GM03348 (cell line): ENCODE results near the gene SPTB.

Experiments used
- DNase-seq: peaks from one replicate; pipeline ENCODE4 v3.0.0; 2012; ENCODE audit warnings: low spot score

SPTB gene

DNA sequence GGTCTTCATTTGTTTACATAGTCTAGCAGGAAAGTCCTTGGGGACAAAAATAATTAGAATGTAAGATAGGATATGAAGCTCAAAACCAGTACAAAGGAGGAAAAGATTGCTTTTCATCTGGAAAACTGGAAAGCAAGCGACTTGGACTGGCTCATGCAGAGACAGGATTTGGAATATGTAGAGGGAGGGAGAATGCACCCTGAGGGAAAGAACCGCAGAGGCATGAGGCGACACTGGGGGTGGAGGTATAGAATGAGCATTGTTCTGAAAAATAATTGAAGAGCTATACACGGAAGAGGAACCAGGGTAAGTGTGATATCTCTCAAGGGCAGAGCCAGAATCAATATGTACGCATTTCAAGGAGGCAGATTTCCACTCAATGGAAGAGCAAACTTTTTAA is 90.0 kb downstream of the SPTB start:
- no peak for DNase-seq

DNA sequence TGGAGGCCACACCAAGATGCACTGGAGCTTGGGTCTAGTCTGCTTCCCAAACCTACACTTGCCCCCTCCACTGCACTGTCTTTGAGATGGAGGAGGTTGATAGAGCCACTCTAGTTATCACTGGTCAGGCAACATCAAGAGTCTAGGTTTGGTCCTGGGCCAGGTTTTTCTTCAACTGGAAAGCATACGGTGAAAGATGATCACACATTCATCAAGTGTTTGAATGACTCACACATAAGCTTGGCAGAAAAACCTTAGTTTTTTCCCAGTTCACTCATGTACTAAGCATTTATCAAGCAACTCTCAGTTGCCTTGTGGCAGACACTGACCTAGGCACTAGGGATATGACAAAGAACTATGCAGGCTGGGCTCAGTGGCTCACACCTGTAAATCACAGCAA is 91.0 kb downstream of the SPTB start:
- peak; percentile 81 for DNase-seq

DNA sequence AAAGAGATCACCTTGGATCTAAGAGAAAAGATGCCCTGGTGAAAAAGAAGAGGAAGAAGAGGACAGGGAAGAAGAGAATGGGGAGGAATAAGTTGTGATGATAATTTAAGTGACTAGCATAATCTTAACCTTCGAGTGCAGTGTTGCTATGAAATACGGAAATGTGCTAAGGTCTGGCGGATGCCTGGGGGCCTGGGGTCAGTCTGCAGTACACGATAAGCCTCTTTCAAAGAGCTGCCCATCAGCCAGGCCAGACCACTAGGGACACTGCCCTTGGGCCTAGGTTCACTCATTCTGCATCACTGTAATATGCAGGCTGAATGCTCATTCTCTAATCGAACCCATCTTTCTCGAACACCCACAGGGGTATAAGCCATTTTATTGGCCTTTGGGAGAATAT is 92.1 kb downstream of the SPTB start:
- no peak for DNase-seq

DNA sequence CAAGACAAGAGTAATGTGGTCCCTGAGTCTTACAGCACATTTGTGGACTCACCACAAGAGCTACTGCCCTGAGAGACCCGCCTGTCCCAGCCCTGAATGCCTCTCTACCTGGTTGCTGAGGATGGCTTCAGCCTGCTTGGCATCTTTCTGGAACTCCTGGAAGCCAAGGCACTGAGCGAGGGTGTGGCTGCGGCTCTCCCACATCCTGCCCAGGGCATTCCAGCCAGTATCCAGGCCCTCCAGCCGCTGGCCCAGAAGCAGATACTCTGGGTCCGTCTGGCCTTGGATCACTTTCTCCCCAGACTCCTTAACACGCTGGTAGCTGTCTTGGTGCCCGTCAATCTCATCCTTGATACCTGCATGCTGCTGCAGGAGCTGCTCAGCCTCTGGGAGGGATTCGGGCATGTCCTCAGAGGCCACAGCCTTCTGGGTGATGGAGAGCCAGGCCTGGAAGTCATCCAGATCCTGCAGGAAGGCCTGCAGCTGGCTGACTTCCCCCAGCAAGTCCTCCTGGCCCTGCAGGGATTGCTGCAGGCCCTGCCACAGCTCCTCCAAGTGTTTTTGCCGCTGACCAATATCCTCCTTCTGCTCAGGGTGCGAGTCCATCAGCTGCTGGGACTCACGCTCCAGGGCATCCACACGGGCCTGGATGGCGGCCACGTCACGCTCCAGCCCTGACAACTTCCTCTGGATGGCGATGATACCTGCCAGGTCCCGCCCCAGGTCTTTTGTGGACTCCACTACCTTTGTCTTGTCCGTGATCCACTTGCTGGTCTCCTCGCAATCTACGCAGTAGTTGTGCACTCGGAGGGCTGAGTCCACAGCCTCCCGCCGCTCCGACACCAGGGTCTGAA is 93.2 kb downstream of the SPTB start:
- DNase-seq: peak; percentile 51

DNA sequence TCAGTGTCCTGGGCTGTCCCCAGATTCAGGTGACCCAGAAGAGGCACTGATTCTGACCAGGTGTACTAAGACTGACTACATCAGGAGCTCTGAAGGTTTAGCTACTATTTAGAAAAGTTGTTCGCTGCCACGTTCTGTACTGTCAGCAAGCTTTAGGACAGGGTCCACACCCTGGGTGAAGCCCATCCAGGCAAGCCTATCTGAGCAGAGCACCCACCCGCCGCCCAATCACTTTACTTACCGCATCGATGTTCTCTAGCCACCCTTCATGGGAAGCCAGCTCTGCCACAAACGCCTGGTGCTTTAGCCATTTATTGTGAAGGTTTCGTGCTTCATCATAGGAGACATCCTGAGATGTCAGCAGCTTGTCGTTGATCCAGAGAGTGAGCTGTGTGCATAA is 95.7 kb downstream of the SPTB start:
- DNase-seq: no peak

DNA sequence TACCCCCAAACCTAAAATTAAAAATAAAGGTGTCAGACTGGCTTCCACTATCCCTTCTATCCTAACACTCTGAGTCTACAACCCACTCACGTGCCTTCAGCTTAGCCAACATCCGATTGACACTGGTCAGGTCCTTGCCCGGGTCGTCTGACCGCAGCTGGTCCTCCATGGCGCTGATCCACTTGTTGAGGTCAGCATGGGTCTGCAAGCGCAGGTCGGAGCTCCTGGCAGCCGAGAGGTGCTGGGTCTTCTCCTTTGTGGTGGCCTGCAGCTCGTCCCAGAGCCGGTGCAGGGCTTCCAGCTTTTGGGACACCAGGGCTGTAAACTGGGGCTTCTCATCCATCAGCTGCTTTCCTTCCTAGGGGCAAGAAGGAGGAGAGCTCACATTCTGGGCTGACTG is 97.5 kb downstream of the SPTB start:
- DNase-seq: no peak

DNA sequence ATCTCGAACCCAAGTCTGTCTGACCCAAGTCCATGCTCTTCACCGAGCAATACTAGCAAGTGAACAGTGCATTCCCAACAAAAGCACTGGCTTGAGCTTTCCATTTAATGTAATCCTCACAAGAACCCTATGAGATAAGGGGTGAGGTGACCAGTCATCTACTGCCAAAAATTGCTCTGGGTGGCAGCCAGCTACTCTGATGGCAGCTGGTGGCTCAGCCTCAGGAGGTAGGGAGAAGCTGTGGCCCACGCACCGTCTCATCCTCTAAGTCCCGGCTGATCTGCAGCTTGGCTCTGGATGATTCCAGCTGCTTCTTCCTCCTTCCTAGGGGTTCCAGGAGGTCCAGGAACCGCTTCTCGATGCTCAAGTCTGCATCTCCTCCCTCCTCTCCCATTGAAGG is 100.2 kb downstream of the SPTB start:
- no peak for DNase-seq

DNA sequence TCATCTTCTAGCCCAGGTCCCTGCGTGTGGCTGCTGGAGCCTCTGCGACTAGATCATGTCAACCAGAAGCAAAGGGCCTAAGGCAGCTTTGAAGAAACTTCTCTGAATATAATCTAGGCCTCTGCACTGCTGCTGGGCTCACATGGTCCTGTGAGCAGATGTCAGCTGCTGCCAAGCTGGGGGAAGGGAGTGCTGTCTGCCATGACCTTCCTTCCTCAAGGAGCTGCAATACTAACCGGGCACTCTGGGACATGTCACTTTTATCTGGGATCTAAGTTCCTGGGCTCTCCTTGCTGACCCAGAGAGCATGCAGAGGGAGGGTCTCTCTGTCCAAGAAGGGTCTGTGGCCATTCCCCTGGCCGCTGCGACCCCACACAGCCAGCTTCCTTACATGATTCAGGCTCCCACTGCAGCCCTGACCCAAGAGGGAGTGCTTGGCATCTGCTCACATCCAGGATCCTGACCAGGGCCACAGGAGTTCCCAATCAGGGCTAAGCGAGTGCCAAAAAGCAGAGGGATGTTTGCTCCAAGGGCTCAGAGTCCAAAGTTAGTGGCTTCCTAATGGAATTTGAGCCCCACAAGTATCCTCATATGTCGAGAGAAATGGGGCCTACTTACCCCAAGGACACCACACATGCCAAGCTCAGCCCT is 101.5 kb downstream of the SPTB start:
- DNase-seq: no peak

DNA sequence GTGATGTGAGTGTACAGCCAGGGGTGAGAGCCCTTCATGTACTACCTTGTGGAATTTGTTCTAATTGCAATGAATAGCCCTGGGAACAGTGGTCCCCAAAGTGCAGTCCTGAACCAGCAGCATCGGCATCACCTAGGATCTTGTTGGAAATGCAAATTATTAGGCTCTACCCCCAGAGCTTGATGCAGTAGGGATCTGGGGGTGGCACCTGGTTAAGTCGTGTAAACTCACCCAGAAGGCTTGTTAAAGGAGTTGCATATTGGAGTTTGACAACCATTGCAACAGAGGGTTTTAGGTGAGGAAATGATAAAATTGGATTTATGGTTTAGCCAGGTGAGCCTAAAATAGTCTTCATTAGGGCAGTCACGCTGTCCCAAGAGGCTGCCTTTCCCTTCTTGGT is 102.2 kb downstream of the SPTB start:
- no peak for DNase-seq

DNA sequence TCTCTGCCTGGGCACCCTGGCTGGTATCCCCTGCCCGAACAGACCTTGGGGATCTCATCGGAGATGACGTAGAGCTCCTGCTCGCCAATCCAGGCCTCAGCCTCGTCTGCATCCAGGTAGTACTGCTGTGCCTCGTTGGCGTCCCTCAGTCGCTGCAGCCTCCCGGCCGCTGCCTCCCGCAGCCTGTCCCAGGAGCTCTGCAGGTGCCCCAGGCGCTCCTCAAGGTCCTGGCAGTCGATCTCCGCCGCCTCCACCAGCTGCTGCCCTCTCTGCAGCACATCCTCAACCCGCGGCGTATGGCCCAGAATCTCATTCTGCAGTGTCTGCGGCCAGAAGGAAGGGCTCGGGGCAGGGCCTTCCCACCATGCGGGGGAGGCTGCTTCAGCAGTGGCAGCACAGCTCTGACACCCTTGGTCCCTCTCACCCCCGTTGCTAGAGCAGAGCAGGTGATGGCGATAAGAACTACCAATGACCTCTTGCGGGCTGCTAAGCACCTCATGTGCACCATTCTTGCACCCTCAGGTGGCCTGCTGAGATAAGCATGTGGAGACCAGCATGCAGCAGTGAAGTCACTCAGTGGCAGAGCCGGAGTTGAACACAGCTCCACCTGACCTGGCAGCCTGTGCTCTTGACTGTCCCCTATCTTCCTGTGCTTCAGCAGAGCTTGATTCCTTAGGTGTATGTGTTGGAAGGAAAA is 104.5 kb downstream of the SPTB start:
- DNase-seq: no peak

DNA sequence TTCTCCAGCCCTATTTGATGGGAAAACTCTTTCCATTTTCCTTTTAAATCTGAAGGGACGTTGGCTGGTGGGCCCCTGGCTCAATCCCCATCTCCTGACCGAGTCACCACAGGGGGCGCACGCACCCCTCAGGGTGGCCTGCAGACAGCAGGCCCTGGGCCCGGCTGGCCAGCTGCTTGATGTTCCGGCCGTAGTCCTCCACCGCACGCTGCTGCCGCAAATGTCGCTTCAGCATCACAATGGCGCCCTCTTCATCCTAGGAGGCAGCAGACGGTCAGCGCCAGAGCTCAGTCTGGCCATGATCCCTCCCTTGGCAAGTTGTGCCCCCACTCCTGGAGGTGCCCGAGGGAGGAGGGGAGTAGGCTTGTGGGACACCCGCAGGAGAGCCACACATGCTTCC is 105.4 kb downstream of the SPTB start:
- no peak for DNase-seq

DNA sequence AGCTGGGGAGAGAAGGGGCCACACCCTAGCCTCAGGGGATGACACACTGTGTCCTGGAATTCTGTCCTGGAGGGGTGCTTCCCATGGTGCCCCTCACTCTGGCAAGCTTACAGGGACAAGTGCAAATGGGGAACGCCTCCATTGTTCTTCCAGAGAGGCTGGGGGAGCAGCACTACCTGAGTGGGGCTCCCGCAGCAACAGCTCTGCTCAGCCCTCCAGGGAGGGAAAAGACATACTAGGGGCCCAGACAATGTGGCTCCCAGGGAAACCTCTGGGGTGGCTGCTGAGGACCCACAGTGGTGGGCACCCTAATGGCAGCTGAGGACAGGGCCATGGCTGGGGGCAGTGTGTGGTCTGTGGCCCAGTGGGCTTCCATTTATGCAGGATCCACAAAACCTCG is 106.1 kb downstream of the SPTB start:
- no peak for DNase-seq

DNA sequence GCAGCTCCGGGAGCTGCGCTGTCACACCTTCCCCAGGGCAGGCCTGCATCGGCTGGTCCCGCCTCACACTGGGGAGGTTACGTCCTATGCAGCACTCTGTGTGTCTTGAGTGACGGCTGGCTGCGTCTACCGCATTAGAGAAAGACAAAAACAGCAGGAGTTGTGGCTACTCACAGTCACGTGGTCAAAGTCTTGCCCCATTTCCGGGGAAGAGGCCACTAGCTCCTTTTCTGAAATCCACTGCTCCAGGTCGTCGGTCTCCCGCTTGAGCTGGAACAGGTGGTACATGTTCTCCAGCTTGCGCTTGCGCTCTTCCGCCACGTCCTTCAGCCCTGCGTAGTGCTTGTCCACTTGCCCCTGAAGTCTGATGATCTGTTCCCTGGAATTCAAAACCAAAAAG is 106.7 kb downstream of the SPTB start:
- no peak for DNase-seq

DNA sequence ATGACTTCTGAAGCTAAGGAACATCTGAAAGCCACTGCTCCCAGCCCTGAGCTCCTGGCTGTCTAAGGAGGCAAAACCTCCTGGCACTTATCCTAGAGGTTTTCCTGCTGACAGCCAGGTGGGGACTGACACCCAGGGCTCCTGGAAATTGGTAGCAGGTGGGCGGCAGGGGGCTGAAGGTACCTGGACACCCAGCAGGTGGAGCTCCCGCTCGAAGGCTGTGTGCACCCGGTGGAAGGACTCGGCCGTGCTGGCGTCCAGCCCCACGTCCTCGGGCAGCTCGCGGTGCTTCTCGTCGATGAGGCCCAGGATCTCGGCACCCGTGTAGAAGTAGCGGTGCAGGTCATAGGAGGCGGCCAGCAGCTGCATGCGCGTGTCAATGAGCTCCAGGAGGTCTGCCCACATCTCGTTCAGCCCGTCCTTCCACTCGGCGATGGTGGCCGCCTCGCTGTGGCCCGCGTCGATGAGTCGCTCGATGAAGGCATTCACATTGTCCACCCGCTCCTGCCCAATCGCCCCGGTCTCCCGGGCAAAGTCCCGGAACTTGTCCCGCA is 107.2 kb downstream of the SPTB start:
- DNase-seq: no peak

DNA sequence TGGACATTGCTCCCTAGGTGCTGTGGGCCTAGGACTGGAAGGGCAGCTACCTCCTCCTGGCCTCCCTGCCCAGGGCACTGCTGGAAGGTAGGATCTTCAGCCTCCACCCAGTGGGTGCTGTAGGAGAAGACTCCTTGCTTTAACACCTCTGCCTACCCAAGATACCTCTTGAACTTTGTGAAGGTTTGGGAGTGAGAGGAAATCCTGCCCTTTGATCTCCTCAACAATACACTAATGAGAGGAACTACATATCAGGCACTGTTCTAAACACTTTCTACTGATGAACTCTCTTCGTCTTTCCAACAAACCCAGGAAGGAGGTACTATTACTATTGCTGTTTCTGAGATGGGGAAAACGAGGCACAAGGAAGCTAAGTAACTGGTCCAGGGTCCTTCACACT is 108.5 kb downstream of the SPTB start:
- DNase-seq: no peak

DNA sequence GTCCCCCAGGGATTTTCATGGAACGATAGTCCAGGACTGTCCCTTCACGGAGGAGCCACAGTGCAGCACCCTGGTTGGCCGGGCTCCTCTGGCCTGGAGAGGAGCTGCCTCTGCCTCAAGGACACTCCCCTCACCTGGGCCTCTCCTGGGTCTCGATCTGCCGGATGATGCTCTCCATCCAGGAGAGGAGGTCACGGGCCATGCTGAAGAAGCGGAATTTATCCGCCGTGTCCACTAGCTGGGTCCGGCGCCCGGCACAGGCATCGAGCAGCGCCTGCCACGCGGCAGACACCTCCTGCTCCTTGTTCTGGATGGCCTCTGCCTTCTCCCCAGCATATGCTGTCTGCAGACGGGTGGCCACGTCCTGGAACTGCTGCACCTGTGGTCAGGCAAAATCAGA is 109.0 kb downstream of the SPTB start:
- no peak for DNase-seq

DNA sequence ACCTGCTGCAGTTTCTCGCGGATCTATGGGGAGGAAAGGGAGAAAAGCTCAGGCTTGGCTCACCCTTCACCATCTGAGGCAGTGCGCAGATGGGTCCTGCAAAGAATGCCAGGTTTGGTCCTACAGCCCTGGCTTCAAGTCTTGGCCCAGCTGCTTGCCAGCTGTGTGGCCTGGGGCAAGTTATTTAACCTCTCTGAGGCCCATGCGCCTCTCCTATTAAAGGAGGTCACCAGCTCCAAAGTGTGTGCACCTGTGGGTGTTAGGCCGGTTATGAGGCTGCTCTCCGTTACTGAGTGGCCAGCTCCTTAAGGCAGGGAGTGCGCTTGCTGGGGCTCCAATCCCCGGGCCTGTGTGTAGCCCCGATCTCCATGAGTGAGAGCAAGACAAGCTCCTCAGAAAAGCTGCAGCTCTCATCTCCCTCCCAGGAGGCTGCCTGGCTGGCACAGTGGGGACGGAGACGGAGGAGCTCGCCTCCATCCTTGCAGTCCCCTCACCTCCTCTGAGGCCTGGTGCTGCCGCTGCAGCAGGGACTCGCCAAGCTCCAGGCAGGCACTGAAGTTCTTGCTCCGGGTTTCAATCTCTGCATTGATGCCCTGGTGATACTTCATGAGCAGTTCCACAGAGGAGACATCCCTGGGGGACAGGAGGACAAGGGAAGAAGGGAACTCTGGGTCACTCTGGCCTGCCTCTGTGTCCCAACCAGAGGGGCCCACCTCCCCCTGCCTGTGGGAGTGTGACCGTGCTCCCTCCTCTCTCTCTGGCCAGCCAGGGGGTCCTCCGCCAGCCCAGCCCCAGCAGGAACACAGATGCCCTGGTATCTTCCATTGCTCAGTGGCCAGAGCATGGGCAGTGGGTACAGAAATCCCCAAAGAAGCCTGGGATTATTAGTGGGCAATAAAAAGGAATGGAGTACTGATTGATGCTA is 110.3 kb downstream of the SPTB start:
- no peak for DNase-seq

DNA sequence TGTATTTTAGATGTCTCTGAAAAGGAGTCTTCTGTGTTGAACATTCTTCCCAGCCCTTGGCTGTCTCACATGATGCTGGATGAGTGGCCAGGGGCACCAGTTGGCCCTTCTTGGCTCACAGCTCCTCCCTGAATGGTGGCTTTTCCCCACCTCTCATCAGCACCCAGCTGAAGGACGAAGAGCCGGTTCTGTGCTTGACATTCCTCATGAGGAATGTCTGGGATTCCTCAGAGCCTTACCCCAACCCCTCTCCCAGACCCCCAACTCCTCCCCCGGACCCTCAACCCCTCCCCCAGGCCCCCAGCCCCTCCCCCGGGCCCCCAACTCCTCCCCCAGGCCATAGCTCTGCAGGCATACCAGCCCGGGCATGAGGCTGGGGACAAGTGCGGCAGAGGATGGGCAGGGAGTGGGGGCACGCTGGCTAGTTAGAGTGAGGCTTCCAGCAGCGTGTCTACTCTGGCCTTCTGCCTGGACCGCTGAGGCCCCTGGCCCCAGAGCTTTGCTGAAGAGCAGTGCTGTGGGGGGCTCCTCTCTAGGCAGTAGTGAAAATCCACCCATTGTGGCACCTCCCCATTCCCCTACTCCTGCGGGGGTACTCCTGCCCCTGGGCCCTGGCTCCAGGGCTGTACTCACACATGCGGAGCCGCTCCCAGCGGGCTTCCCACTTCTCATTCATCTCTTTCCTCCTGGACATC is 111.2 kb downstream of the SPTB start:
- DNase-seq: no peak

DNA sequence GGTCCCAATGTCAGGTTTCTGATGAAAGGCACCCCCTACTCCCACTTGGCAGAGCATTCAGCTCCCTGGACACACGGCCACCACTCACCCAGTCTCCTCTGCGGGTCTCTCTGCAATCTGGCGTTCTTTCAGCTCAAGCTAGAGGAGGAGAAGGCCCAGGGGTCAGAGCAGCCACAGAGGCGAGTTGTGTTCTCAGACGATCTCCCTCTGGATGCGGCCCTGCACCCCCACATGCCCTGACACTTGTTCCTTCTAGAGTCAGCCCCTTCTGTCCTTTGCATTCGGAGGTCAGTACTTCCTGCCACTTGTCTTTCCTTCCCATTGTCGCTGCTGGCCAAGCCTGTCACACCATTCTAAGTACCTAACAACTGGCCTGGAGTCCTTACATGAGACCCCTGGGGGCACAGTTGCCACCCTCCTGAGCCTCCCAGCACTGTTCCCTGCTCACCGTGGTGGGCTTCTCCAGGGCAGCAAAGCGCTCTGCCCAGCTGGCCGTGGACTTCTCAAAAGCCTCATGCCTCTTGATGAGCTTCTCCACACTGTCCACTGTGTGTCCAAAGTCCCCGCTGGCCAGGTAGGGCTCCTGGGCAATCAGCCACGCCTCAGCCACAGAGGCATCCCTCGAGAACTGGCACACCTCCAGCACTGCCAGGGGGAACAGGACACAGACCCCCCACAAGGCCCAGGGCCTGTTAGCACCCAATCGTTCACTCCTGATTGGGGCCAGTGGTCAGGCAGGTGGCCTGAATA is 112.3 kb downstream of the SPTB start:
- no peak for DNase-seq

DNA sequence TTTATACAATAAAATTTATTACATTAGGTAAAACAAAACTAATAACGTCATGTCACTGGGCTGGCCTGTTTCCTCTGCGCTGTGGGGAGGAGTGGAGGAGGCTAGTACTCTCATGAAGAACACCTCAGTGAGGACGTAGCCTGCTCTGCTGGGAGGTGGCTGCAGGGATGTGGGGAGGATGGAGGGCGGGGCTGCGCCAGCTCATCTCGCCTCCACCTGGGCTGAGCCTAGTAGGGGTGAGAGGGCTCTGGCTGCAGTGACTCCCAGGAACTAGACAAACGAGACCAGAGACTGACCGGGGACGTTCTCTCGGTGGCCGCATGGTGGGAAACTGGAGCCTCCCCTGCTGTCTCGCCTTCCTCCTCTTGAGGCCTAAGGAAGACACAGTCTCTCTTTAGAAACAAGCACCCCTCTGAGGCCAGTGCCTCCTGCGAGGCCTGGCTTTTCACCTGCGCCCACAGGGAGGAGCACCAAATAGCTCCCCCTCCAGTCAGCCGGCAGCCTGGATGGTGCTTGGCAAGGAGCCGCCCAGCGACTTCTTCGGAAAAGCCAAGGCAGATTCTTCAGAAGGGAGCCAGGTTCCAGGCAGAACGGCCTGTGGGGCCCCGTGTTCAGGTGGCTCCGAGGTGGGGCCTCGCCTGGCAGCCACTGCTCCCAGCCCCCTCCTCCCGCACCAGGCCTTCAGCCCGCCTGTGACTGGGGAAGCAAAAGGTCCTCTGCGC is 113.1 kb downstream of the SPTB start:
- DNase-seq: no peak
